Measurements from ENCODE around the gene ZSCAN31.

- TF ChIP-seq, protein P1, sequence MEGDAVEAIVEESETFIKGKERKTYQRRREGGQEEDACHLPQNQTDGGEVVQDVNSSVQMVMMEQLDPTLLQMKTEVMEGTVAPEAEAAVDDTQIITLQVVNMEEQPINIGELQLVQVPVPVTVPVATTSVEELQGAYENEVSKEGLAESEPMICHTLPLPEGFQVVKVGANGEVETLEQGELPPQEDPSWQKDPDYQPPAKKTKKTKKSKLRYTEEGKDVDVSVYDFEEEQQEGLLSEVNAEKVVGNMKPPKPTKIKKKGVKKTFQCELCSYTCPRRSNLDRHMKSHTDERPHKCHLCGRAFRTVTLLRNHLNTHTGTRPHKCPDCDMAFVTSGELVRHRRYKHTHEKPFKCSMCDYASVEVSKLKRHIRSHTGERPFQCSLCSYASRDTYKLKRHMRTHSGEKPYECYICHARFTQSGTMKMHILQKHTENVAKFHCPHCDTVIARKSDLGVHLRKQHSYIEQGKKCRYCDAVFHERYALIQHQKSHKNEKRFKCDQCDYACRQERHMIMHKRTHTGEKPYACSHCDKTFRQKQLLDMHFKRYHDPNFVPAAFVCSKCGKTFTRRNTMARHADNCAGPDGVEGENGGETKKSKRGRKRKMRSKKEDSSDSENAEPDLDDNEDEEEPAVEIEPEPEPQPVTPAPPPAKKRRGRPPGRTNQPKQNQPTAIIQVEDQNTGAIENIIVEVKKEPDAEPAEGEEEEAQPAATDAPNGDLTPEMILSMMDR (IDR thresholded peaks at IDR 0.05): no peak
- no peak for TF ChIP-seq POLR2AphosphoS5 (IDR thresholded peaks at IDR 0.05)
These were observed 9.3 kb upstream of the ZSCAN31 start for GRCh38 chr6:28345201-28345600.
